Fibroblast of lung (primary cell): ENCODE measurements around the gene CRYAB. TPM values are rescaled to one million over a fixed set of nuclear protein-coding genes. Genes with fewer than 3 reads are reported as not detected.

Experiments
- DNase-seq, 2 donors: peaks; one replicate each; pipeline versions ENCODE4 v3.0.0 to v3.0.0-alpha.2; 2010; ENCODE audit warnings: low read depth in 2 of 2
- H2AFZ ChIP-seq: 2 replicates; pipeline ENCODE4 v1.5.1; 2012; ENCODE audit warnings: low read length, control low read depth, inconsistent platforms
- H3K27ac ChIP-seq: 2 replicates; pipeline ENCODE4 v1.5.1; 2011; ENCODE audit warnings: low read length, control low read depth; ENCODE audit not compliant: insufficient read depth
- H3K27me3 ChIP-seq: 2 replicates; pipeline ENCODE4 v1.5.1; 2011; ENCODE audit warnings: mild to moderate bottlenecking, low read length; ENCODE audit not compliant: control insufficient read depth, insufficient read depth
- H3K36me3 ChIP-seq: 2 replicates; pipeline ENCODE4 v1.5.1; 2011; ENCODE audit warnings: low read length; ENCODE audit not compliant: control insufficient read depth, insufficient read depth
- H3K4me1 ChIP-seq: 2 replicates; pipeline ENCODE4 v1.5.1; 2011; ENCODE audit warnings: low read length; ENCODE audit not compliant: control insufficient read depth, insufficient read depth; ENCODE audit errors: extremely low read depth
- H3K4me2 ChIP-seq: 2 replicates; pipeline ENCODE4 v1.5.1; 2011; ENCODE audit warnings: low read length, control low read depth; ENCODE audit not compliant: insufficient read depth; ENCODE audit errors: extremely low read depth
- H3K4me3 ChIP-seq, 4 experiments: fragments of 200-600 bp in 1 of 4; sonication (generic) in 1 of 4; replicated peaks in 1 of 4; 2 replicates each; pipeline ENCODE4 v1.5.1; 2011 to 2016; ENCODE audit warnings: low read length in 4 of 4, low read depth in 3 of 4, mild to moderate bottlenecking in 3 of 4, control low read depth in 2 of 4, inconsistent platforms in 1 of 4, mixed read lengths in 1 of 4; ENCODE audit not compliant: insufficient read depth in 1 of 4; ENCODE audit errors: control extremely low read depth in 1 of 4
- H3K79me2 ChIP-seq: 2 replicates; pipeline ENCODE4 v1.5.1; 2012; ENCODE audit warnings: mild to moderate bottlenecking, low read length, inconsistent platforms; ENCODE audit not compliant: control insufficient read depth, insufficient read depth
- H3K9ac ChIP-seq: 2 replicates; pipeline ENCODE4 v1.5.1; 2011; ENCODE audit warnings: mild to moderate bottlenecking, low read length, control low read depth; ENCODE audit not compliant: insufficient read depth
- H3K9me3 ChIP-seq: 2 replicates; pipeline ENCODE4 v1.5.1; 2012; ENCODE audit warnings: low read depth, low read length; ENCODE audit not compliant: control insufficient read depth, insufficient read depth
- H4K20me1 ChIP-seq: 2 replicates; pipeline ENCODE4 v1.5.1; 2011; ENCODE audit warnings: low read length; ENCODE audit not compliant: control insufficient read depth, insufficient read depth; ENCODE audit errors: extremely low read depth
- EZH2 ChIP-seq: IDR thresholded peaks from 2 replicates; pipeline ENCODE4 v1.5.1; 2012; ENCODE audit warnings: low read length, control low read depth, mild to moderate bottlenecking; ENCODE audit errors: missing control alignments
- polyA plus RNA-seq, 2 donors: library from polyadenylated mRNA; depleted of rRNA in 1 of 2; stranded (reverse) in 1 of 2; unstranded in 1 of 2; fragments of >200 nt; gene quantifications; 2 replicates each; pipeline ENCODE4 v1.2.1, GENCODE V29; 2011 to 2012; ENCODE audit warnings: missing spikeins in 1 of 2
- total RNA-seq: library from RNA; depleted of rRNA; stranded (reverse); fragments of >200 nt; gene quantifications from 2 replicates; pipeline ENCODE4 v1.2.1, GENCODE V29; 2014
- TF ChIP-seq, protein P1 (sequence below), 2 donors: IDR thresholded peaks in 1 of 2; conservative IDR thresholded peaks in 1 of 2; 1 replicate in 1 of 2; 2 replicates in 1 of 2; pipeline ENCODE4 v1.5.1; 2011 to 2012; ENCODE audit warnings: low read length in 2 of 2, control low read depth in 1 of 2, inconsistent platforms in 1 of 2, low read depth in 1 of 2, mild to moderate bottlenecking in 1 of 2

Gene CRYAB
- total and polyA plus RNA-seq, 2 donors (not counting 1 experiment from before 2014, with no cell fraction given) = 48.1 to 51.2 TPM

- H3K4me3 ChIP-seq = no peak overlapping the region
- no peaks in the 10 kb centered on the region for H3K27me3 ChIP-seq
- H4K20me1 ChIP-seq = no peaks in the 10 kb centered on the region
- no peak overlapping the region for H2AFZ ChIP-seq
- TF ChIP-seq, protein P1, sequence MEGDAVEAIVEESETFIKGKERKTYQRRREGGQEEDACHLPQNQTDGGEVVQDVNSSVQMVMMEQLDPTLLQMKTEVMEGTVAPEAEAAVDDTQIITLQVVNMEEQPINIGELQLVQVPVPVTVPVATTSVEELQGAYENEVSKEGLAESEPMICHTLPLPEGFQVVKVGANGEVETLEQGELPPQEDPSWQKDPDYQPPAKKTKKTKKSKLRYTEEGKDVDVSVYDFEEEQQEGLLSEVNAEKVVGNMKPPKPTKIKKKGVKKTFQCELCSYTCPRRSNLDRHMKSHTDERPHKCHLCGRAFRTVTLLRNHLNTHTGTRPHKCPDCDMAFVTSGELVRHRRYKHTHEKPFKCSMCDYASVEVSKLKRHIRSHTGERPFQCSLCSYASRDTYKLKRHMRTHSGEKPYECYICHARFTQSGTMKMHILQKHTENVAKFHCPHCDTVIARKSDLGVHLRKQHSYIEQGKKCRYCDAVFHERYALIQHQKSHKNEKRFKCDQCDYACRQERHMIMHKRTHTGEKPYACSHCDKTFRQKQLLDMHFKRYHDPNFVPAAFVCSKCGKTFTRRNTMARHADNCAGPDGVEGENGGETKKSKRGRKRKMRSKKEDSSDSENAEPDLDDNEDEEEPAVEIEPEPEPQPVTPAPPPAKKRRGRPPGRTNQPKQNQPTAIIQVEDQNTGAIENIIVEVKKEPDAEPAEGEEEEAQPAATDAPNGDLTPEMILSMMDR (conservative IDR thresholded peaks at IDR 0.05 in 1 of 2, IDR thresholded peaks at IDR 0.05 in 1 of 2; ENCODE audit: low read depth in 1 of 2, low read length in 2 of 2) = no peak
- no peak for TF ChIP-seq EZH2
- no peaks in the 10 kb centered on the region for H3K79me2 ChIP-seq
- H3K4me1 ChIP-seq = no peaks in the 10 kb centered on the region
- no peak overlapping the region for H3K27ac ChIP-seq
- H3K36me3 ChIP-seq = no peaks in the 10 kb centered on the region
- no peaks in the 10 kb centered on the region for H3K9me3 ChIP-seq
- H3K9ac ChIP-seq = no peak overlapping the region
- no peak for DNase-seq
- no peak overlapping the region for H3K4me2 ChIP-seq
Observed at GRCh38 chr11:111954154-111954553, 42.6 kb upstream of the CRYAB start.

DNA sequence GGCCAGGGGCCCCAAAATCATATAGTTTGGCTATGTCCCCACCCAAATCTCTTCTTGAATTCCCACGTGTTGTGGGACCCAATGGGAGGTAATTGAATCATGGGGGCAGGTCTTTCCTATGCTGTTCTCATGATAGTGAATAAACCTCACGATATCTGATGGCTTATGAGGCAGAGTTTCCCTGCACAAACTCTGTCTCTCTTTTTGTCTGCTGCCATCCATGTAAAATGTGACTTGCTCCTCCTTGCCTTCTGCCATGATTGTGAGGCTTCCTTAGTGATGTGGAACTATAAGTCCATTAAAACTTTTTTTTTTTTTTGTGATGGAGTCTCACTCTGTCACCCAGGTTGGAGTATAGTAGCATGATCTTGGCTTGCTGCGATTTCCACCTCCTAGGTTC lies 40.0 kb upstream of the CRYAB start:
- no peaks in the 10 kb centered on the region for H3K27me3 ChIP-seq
- H3K4me2 ChIP-seq = no peak overlapping the region
- H3K36me3 ChIP-seq = no peaks in the 10 kb centered on the region
- no peaks in the 10 kb centered on the region for H4K20me1 ChIP-seq
- no peaks in the 10 kb centered on the region for H3K4me1 ChIP-seq
- no peak overlapping the region for H2AFZ ChIP-seq
- no peak for DNase-seq
- H3K4me3 ChIP-seq = no peak overlapping the region
- no peaks in the 10 kb centered on the region for H3K9me3 ChIP-seq
- H3K27ac ChIP-seq = no peak overlapping the region
- H3K9ac ChIP-seq = no peak overlapping the region
- TF ChIP-seq EZH2 = no peak
- TF ChIP-seq, protein P1 (conservative IDR thresholded peaks at IDR 0.05 in 1 of 2, IDR thresholded peaks at IDR 0.05 in 1 of 2; ENCODE audit: low read depth in 1 of 2, low read length in 2 of 2) = no peak
- H3K79me2 ChIP-seq = no peaks in the 10 kb centered on the region

DNA sequence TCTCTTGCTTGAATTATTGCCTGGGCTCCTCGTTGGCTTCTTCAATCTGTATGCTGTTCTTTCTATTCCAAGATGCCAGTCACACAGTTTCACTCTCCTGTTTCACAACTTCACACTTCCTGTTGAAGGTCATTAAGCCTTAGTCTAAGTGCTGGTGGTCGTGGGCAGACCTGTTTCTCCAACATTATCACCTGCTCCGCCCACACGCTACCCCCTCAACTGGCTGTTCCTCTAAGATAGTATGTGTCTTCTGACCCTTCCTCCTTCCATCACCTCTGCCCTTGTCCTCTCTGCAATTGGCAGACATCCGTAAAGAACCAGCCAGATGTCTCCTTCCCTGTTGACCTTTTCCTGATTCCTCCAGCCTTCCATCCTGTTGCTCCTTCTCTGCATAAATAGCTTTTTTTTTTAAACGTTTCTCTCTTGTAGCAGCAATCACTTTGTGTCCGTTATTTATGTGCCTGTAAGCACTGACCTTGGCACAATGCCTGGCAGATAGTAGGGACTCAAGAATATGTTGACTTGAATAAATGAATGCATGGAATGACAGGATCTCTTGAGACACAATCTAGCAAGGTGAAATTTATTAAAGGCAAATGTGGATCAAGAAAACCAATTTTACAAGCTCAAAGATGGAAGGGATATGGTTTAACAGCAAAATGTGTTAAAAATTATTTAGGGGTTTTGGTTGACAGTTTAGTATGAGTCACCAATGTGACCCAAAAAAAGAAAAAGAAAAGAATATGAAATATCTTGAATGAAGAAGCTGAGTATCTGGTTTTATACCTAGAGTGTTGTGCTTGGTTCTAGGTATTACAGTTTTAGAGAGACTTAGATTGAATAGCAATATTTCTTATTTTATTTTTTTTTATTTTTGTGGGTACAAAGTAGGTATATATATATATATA lies 38.2 kb upstream of the CRYAB start:
- Histone ChIP-seq H3K36me3 (no peaks in the 10 kb centered on the region), H3K4me3 (no peak overlapping the region), H3K4me2 (no peak overlapping the region), H3K27ac (no peak overlapping the region), H3K27me3 (no peaks in the 10 kb centered on the region), H3K79me2 (no peaks in the 10 kb centered on the region), H2AFZ (no peak overlapping the region), H3K9ac (no peak overlapping the region), H3K4me1 (no peaks in the 10 kb centered on the region), H4K20me1 (no peaks in the 10 kb centered on the region), H3K9me3 (no peaks in the 10 kb centered on the region)
- DNase-seq = no peak
- TF ChIP-seq, protein P1 (conservative IDR thresholded peaks at IDR 0.05 in 1 of 2, IDR thresholded peaks at IDR 0.05 in 1 of 2; ENCODE audit: low read depth in 1 of 2, low read length in 2 of 2) = no peak
- no peak for TF ChIP-seq EZH2
